OCI-LY3 (cell line): ENCODE measurements around the gene REN.

Experiments used
- CTCF ChIP-seq: fragments of 200-600, 300-600 bp; sonication (generic); IDR thresholded peaks from 2 replicates; pipeline ENCODE4 v1.5.1; 2014; ENCODE audit warnings: antibody characterized with exemption, low read length, low read depth
- EZH2phosphoT487 ChIP-seq: fragments of 200-600 bp; shearing (Covaris generic); IDR thresholded peaks from 2 replicates; pipeline ENCODE4 v1.6.1; 2018; ENCODE audit warnings: antibody characterized with exemption, mixed run types, low read depth

GRCh38 chr1:204124639-204125038, 41.5 kb downstream of the REN start:
- TF ChIP-seq CTCF (no peak), EZH2phosphoT487 (no peak)
